OCI-LY1 (cell line): ENCODE data around the gene ITGB4.

Experiments used
- EZH2 ChIP-seq: fragments of 200-600 bp; sonication (generic), shearing (Covaris generic); IDR thresholded peaks from 2 replicates; pipeline ENCODE4 v1.8.0; 2017; ENCODE audit warnings: borderline replicate concordance, mixed run types, mild to moderate bottlenecking, antibody characterized with exemption, low read length, moderate library complexity, mixed read lengths
- TF ChIP-seq, protein P1 (sequence below): fragments of 200-600 bp; sonication (generic), shearing (Covaris generic); IDR thresholded peaks from 2 replicates; pipeline ENCODE4 v1.5.1; 2017; ENCODE audit warnings: mild to moderate bottlenecking, antibody characterized with exemption, low read length, moderate library complexity, mixed read lengths

DNA sequence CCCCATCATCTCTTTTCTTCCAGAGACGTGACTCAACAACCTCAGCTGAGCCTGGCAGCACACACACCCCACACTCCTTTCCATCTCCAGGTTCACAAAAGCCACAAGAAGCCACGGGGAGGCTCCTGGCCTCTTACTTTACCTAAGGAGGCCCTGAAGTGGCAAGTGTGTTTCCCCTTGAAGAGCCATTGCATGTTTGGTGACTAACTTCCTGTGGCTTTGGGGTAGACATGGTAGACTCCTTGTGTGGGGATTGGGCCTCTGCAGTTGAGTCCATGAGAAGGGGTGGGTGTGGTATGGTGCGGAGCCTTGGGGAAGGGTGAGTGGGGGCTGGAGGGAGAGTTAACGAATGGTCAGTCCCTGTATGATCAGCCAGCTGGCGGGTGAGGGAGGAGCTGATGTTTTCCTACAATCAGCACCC lies 29.9 kb upstream of the ITGB4 start:
- TF ChIP-seq, protein P1, sequence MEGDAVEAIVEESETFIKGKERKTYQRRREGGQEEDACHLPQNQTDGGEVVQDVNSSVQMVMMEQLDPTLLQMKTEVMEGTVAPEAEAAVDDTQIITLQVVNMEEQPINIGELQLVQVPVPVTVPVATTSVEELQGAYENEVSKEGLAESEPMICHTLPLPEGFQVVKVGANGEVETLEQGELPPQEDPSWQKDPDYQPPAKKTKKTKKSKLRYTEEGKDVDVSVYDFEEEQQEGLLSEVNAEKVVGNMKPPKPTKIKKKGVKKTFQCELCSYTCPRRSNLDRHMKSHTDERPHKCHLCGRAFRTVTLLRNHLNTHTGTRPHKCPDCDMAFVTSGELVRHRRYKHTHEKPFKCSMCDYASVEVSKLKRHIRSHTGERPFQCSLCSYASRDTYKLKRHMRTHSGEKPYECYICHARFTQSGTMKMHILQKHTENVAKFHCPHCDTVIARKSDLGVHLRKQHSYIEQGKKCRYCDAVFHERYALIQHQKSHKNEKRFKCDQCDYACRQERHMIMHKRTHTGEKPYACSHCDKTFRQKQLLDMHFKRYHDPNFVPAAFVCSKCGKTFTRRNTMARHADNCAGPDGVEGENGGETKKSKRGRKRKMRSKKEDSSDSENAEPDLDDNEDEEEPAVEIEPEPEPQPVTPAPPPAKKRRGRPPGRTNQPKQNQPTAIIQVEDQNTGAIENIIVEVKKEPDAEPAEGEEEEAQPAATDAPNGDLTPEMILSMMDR, result no peak
- no peak for TF ChIP-seq EZH2
